ENCODE results near the gene CAP2.
"Not testable (repeated sequence)": the region's sequence is repeated elsewhere in the genome, so short reads cannot be mapped to it uniquely, and the experiment has no call there.

- not testable (repeated sequence) for TF ChIP-seq CTCF (IDR thresholded peaks at IDR 0.05); TEAD4 (CRISPR knock-in tag; IDR thresholded peaks at IDR 0.05); RELA (CRISPR knock-in tag; IDR thresholded peaks at IDR 0.05; ENCODE audit: borderline replicate concordance); ZBTB43 (CRISPR knock-in tag; IDR thresholded peaks at IDR 0.05); ZNF138 (CRISPR knock-in tag; conservative IDR thresholded peaks at IDR 0.05); MLX (CRISPR knock-in tag; IDR thresholded peaks at IDR 0.05); USF2 (CRISPR knock-in tag; IDR thresholded peaks at IDR 0.05); ZNF512 (CRISPR knock-in tag; IDR thresholded peaks at IDR 0.05; ENCODE audit: borderline replicate concordance); ATF3 (CRISPR knock-in tag; conservative IDR thresholded peaks at IDR 0.05); SP1 (CRISPR knock-in tag; conservative IDR thresholded peaks at IDR 0.05); NR3C1 (CRISPR knock-in tag; conservative IDR thresholded peaks at IDR 0.05; ENCODE audit: low read depth); FOXK1 (CRISPR knock-in tag; IDR thresholded peaks at IDR 0.05); E2F5 (CRISPR knock-in tag; IDR thresholded peaks at IDR 0.05); FOXP4 (CRISPR knock-in tag; IDR thresholded peaks at IDR 0.05)
Observed at GRCh38 chr6:17414395-17414794, 21.0 kb downstream of the CAP2 start.
